BJ (cell line): ENCODE measurements around the gene CAMK2D. TPM values are rescaled to one million over a fixed set of nuclear protein-coding genes. Genes with fewer than 3 reads are reported as not detected.
A peak's percentile ranks its signal among the peaks of the same experiment; 100 is the strongest.

ENCODE experiments used
- CTCF ChIA-PET: fragments of 350-600 bp; formaldehyde crosslinking; extraction: SDS; loops from one replicate; lab custom pipeline; 2021; ENCODE audit warnings: antibody characterized with exemption, inconsistent platforms; lab: Yijun Ruan, JAX
- POLR2A ChIA-PET: fragments of 300-600 bp; sonication (Branson Sonifier 250); formaldehyde crosslinking; extraction: SDS; loops from one replicate; lab custom pipeline; 2021; ENCODE audit warnings: antibody characterized with exemption; lab: Charles Lee
- DNase-seq: peaks from one replicate; pipeline ENCODE4 v3.0.0-alpha.2; 2011; ENCODE audit warnings: low read depth
- H3K27me3 ChIP-seq: 2 replicates; pipeline ENCODE4 v1.6.0; 2011; ENCODE audit warnings: low read length; ENCODE audit not compliant: control insufficient read depth, insufficient read depth
- H3K36me3 ChIP-seq: 2 replicates; pipeline ENCODE4 v1.5.1; 2011; ENCODE audit warnings: low read length; ENCODE audit not compliant: control insufficient read depth, insufficient read depth
- H3K4me3 ChIP-seq: 2 replicates; pipeline ENCODE4 v1.5.1; 2011; ENCODE audit warnings: low read depth, mild to moderate bottlenecking, control low read depth, low read length
- CTCF ChIP-seq: IDR thresholded peaks from 2 replicates; pipeline ENCODE4 v1.5.1; 2011; ENCODE audit warnings: low read depth, mild to moderate bottlenecking, control low read depth, inconsistent platforms, low read length, moderate library complexity; ENCODE audit not compliant: insufficient read depth
- polyA plus RNA-seq: library from polyadenylated mRNA; depleted of rRNA; stranded (reverse); fragments of >200 nt; gene quantifications from 2 replicates; pipeline ENCODE4 v1.2.3, GENCODE V29; 2011

Gene CAMK2D
- polyA plus RNA-seq, 1 experiment = 41.8 TPM

DNA sequence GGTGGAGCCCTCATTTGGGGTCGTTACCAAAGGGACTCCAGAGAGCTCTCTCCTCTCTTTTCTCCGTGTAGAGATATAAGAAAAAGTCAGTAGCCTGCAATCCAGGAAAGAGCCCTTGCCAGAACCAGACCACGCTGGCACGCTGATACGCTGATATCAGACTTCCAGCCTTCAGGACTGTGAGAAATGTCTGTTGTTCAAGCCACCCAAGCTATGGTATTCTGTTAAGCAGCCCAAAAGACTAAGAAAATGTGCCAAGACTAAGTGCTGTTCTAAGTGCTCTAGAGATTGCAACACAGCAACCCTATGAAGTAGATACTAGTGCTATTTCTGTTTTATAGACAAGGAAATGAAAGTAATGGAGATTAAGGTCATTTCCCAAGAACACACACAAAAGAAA, 205.7 kb downstream of the CAMK2D start:
- CTCF ChIA-PET = interaction anchor here (0.8 to 2.6 kb wide), 2 partner anchors 9 to 161 kb away, joined by 3 to 17 read pairs; no protein-coding TSS in a partner anchor
- H3K4me3 ChIP-seq = no peak overlapping the region
- no peaks in the 10 kb centered on the region for H3K36me3 ChIP-seq
- no peak for TF ChIP-seq CTCF
- POLR2A ChIA-PET = no interaction called here
- H3K27me3 ChIP-seq = no peaks in the 10 kb centered on the region
- DNase-seq = no peak

DNA sequence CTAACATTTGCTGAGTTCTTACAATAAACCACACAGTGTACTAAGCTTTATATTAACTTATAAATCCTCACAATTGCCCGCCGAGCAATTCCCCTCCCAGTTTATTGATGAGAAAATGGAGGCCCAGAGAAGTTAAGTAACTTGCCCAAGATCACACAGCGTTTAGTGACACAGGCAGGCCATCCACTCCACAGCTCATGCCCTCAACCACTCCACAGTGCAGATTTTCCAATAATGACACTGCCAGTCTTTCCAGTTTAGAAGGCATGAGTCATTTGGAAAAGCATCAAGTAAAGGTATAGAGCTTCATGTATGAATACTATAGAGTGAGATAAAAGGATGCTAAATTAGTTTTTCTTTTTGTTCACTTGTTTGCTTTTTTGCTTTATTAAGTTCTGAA, 208.5 kb downstream of the CAMK2D start:
- no peak for DNase-seq
- no peaks in the 10 kb centered on the region for H3K27me3 ChIP-seq
- no peaks in the 10 kb centered on the region for H3K36me3 ChIP-seq
- no peak overlapping the region for H3K4me3 ChIP-seq
- ChIA-PET POLR2A (no interaction called here), CTCF (no interaction called here)
- no peak for TF ChIP-seq CTCF

DNA sequence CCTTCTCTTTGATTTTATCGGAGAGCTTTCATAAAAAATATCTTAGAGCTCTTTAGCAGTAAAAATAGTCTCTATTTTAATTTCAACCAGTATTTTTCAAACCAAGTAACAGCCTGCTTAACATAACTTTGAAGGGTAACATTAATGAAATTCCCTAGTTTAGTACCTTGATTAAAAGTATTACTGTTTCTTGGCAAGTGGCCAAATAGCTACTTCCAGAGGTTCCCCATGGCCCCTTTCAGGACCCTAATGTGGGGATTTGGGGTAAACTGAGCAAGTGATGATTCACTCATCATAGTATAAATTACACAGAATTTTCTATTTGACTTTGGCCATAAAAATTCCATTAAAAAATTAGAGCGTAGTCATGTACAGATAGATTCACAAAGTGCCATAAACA, 211.0 kb downstream of the CAMK2D start:
- DNase-seq = no peak
- ChIA-PET CTCF (interaction anchor here (0.9 to 1.5 kb wide), 3 partner anchors 13 to 156 kb away, joined by 3 read pairs; no protein-coding TSS in a partner anchor), POLR2A (no interaction called here)
- no peak for TF ChIP-seq CTCF
- Histone ChIP-seq H3K27me3 (no peaks in the 10 kb centered on the region), H3K4me3 (no peak overlapping the region), H3K36me3 (no peaks in the 10 kb centered on the region)

DNA sequence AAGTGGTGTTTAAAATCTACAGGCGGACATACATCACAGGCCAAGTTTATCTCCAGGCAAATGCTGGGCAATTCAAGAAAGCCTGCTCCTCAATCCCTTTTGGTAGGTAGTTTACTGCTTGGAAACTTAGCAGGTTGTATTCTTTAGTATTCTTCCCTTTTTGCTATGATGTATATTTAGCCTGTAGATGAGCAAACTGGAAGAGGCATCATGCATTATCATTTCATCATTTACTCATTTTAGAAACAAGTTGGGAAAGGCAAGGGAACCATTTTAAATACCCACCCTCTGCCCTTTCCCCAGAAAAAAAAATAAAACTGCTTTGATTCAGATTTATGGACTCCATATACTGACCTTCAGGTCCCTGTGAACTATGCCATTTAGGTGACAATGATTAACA, 213.2 kb downstream of the CAMK2D start:
- CTCF ChIA-PET = interaction anchor here (0.6 to 3.2 kb wide), 19 partner anchors 8 to 830 kb away, joined by 3 to 17 read pairs (median 4); no protein-coding TSS in a partner anchor
- H3K36me3 ChIP-seq = no peaks in the 10 kb centered on the region
- no peak overlapping the region for H3K4me3 ChIP-seq
- DNase-seq = no peak
- no peak for TF ChIP-seq CTCF
- H3K27me3 ChIP-seq = no peaks in the 10 kb centered on the region
- POLR2A ChIA-PET = interaction anchor here (0.5 kb wide), 1 partner anchor 371 kb away, joined by 4 read pairs; no protein-coding TSS in a partner anchor

- ChIA-PET CTCF (interaction anchor here (0.5 to 3.2 kb wide), 25 partner anchors 9 to 961 kb away, joined by 3 to 17 read pairs (median 4); no protein-coding TSS in a partner anchor), POLR2A (interaction anchor here (0.5 kb wide), 1 partner anchor 372 kb away, joined by 4 read pairs; no protein-coding TSS in a partner anchor)
- Histone ChIP-seq H3K4me3 (no peak overlapping the region), H3K36me3 (no peaks in the 10 kb centered on the region), H3K27me3 (no peaks in the 10 kb centered on the region)
- TF ChIP-seq CTCF = peak; percentile 95
- peak; percentile 84 for DNase-seq
Observed at GRCh38 chr4:113547487-113548042, 214.0 kb downstream of the CAMK2D start.
